Osteocyte (in vitro differentiated cells): ENCODE measurements around the gene PRKD1. TPM values are rescaled to one million over a fixed set of nuclear protein-coding genes. Genes with fewer than 3 reads are reported as not detected.
A peak's percentile ranks its signal among the peaks of the same experiment; 100 is the strongest.

ENCODE experiments used
- DNase-seq: peaks from one replicate; pipeline ENCODE4 v3.0.0; 2021; ENCODE audit warnings: mixed read lengths; ENCODE audit not compliant: unreplicated experiment; ENCODE audit errors: extremely low spot score
- H3K27ac Mint-ChIP-seq: one replicate; pipeline ENCODE4 v1.8.0; 2021; ENCODE audit warnings: mild to moderate bottlenecking, mixed read lengths; ENCODE audit not compliant: unreplicated experiment
- H3K27me3 Mint-ChIP-seq: one replicate; pipeline ENCODE4 v1.8.0; 2021; ENCODE audit warnings: mixed read lengths; ENCODE audit not compliant: unreplicated experiment
- H3K36me3 Mint-ChIP-seq: one replicate; pipeline ENCODE4 v1.8.0; 2021; ENCODE audit warnings: mixed read lengths; ENCODE audit not compliant: unreplicated experiment
- H3K4me1 Mint-ChIP-seq: one replicate; pipeline ENCODE4 v1.8.0; 2021; ENCODE audit warnings: mixed read lengths; ENCODE audit not compliant: unreplicated experiment
- H3K4me3 Mint-ChIP-seq: one replicate; pipeline ENCODE4 v1.8.0; 2021; ENCODE audit warnings: mild to moderate bottlenecking, moderate library complexity, mixed read lengths; ENCODE audit not compliant: unreplicated experiment
- H3K9me3 Mint-ChIP-seq: one replicate; pipeline ENCODE4 v1.8.0; 2021; ENCODE audit warnings: mixed read lengths; ENCODE audit not compliant: unreplicated experiment
- CTCF ChIP-seq: fragments of 200-600 bp; sonication (generic); IDR thresholded peaks from 2 replicates; pipeline ENCODE4 v1.5.0; 2021; ENCODE audit warnings: antibody characterized with exemption, mild to moderate bottlenecking, moderate library complexity
- total RNA-seq: library from RNA; stranded (reverse); gene quantifications from 2 replicates; pipeline ENCODE4 v1.2.1, GENCODE V29; 2021

The PRKD1 gene
- total RNA-seq, 1 donor from 2014 or later = 6.6 TPM

- Mint-ChIP-seq H3K27ac (no peak overlapping the region), H3K4me3 (no peak overlapping the region), H3K27me3 (no peaks in the 10 kb centered on the region), H3K36me3 (no peaks in the 10 kb centered on the region), H3K4me1 (peaks cover 12% of the 10 kb centered on the region), H3K9me3 (no peaks in the 10 kb centered on the region)
- DNase-seq = no peak
- no peak for TF ChIP-seq CTCF
These were observed 117.6 kb downstream of the PRKD1 start for GRCh38 chr14:29810064-29810463.

GRCh38 chr14:29806124-29806517 lies 121.5 kb downstream of the PRKD1 start:
- DNase-seq = no peak
- H3K27ac Mint-ChIP-seq = peak overlapping the region; percentile 45
- no peak for TF ChIP-seq CTCF

GRCh38 chr14:29805415-29806123 lies 122.1 kb downstream of the PRKD1 start:
- Mint-ChIP-seq H3K4me1 (peaks cover 12% of the 10 kb centered on the region), H3K4me3 (no peak overlapping the region), H3K27me3 (no peaks in the 10 kb centered on the region), H3K27ac (peak overlapping the region; percentile 45), H3K9me3 (no peaks in the 10 kb centered on the region), H3K36me3 (no peaks in the 10 kb centered on the region)
- DNase-seq = no peak
- no peak for TF ChIP-seq CTCF

More at GRCh38 chr14:29806124-29806517, 121.5 kb downstream of the PRKD1 start:
- Mint-ChIP-seq H3K4me3 (no peak overlapping the region), H3K9me3 (no peaks in the 10 kb centered on the region), H3K4me1 (peaks cover 12% of the 10 kb centered on the region), H3K27me3 (no peaks in the 10 kb centered on the region), H3K36me3 (no peaks in the 10 kb centered on the region)

- H3K27me3 Mint-ChIP-seq = no peaks in the 10 kb centered on the region
- no peak for DNase-seq
- H3K4me1 Mint-ChIP-seq = peaks cover 12% of the 10 kb centered on the region
- no peaks in the 10 kb centered on the region for H3K9me3 Mint-ChIP-seq
- H3K36me3 Mint-ChIP-seq = no peaks in the 10 kb centered on the region
- TF ChIP-seq CTCF = no peak
- H3K27ac Mint-ChIP-seq = no peak overlapping the region
- H3K4me3 Mint-ChIP-seq = no peak overlapping the region
These were observed 123.0 kb downstream of the PRKD1 start for GRCh38 chr14:29804481-29805266.

GRCh38 chr14:29803045-29803444 lies 124.6 kb downstream of the PRKD1 start:
- Mint-ChIP-seq H3K9me3 (no peaks in the 10 kb centered on the region), H3K36me3 (no peaks in the 10 kb centered on the region), H3K4me3 (no peak overlapping the region), H3K27ac (no peak overlapping the region), H3K4me1 (peaks cover 12% of the 10 kb centered on the region), H3K27me3 (no peaks in the 10 kb centered on the region)
- DNase-seq = no peak
- TF ChIP-seq CTCF = no peak
